SU-DHL-6 (cell line): Measurements from ENCODE around the gene CRYBA1.

Experiments
- H2AFZ ChIP-seq: fragments of 200-600 bp; sonication (generic); 2 replicates; pipeline ENCODE4 v1.6.1; 2014; ENCODE audit warnings: low read depth, mild to moderate bottlenecking, moderate library complexity, mixed read lengths, antibody characterized with exemption, low read length; ENCODE audit not compliant: severe bottlenecking
- H3F3A ChIP-seq: fragments of 200-600 bp; shearing (Covaris generic); 2 replicates; pipeline ENCODE4 v1.6.0; 2016; ENCODE audit warnings: antibody characterized with exemption, mild to moderate bottlenecking; ENCODE audit not compliant: insufficient read depth
- H3K27ac ChIP-seq: fragments of 200-600 bp; sonication (generic); 2 replicates; pipeline ENCODE4 v1.5.1; 2016; ENCODE audit warnings: low read depth, mild to moderate bottlenecking, low read length, moderate library complexity, mixed read lengths
- H3K27me3 ChIP-seq: fragments of 200-600 bp; sonication (generic), shearing (Covaris generic); 2 replicates; pipeline ENCODE4 v1.6.0; 2014; ENCODE audit warnings: mild to moderate bottlenecking, low read length
- H3K36me3 ChIP-seq: fragments of 200-600 bp; sonication (generic); 2 replicates; pipeline ENCODE4 v1.6.1; 2014; ENCODE audit warnings: mild to moderate bottlenecking, low read length, mixed read lengths
- H3K4me2 ChIP-seq: fragments of 300-600, 200-600 bp; shearing (Covaris generic), sonication (generic); 2 replicates; pipeline ENCODE4 v1.6.0; 2014; ENCODE audit warnings: low read length, low read depth, mild to moderate bottlenecking; ENCODE audit not compliant: poor library complexity, severe bottlenecking
- H3K4me3 ChIP-seq: fragments of 200-600 bp; sonication (generic); 2 replicates; pipeline ENCODE4 v1.5.1; 2014; ENCODE audit warnings: antibody characterized with exemption, low read length, mild to moderate bottlenecking, mixed read lengths; ENCODE audit not compliant: insufficient read depth, poor library complexity, severe bottlenecking
- H3K79me2 ChIP-seq: fragments of 200-600 bp; sonication (generic); 2 replicates; pipeline ENCODE4 v1.6.1; 2014; ENCODE audit warnings: mild to moderate bottlenecking, low read length, moderate library complexity; ENCODE audit not compliant: insufficient read depth
- H3K9ac ChIP-seq: fragments of 200-600 bp; sonication (generic); 2 replicates; pipeline ENCODE4 v1.7.0; 2014; ENCODE audit warnings: mild to moderate bottlenecking, low read length
- H3K9me2 ChIP-seq: fragments of 200-600 bp; sonication (generic); replicated peaks from 2 replicates; pipeline ENCODE4 v1.6.1; 2014; ENCODE audit warnings: low read length; ENCODE audit not compliant: insufficient read depth
- H3K9me3 ChIP-seq: fragments of 200-600 bp; sonication (generic); 2 replicates; pipeline ENCODE4 v1.6.1; 2014; ENCODE audit warnings: low read length, mixed read lengths; ENCODE audit not compliant: insufficient read depth
- H4K20me1 ChIP-seq: fragments of 200-600 bp; sonication (generic); 2 replicates; pipeline ENCODE4 v1.6.1; 2014; ENCODE audit warnings: low read depth, mild to moderate bottlenecking, antibody characterized with exemption, low read length, moderate library complexity, mixed read lengths
- EZH2phosphoT487 ChIP-seq: fragments of 200-600 bp; sonication (generic), shearing (Covaris generic); conservative IDR thresholded peaks from 2 replicates; pipeline ENCODE4 v1.6.1; 2018; ENCODE audit warnings: mild to moderate bottlenecking, antibody characterized with exemption, low read length, moderate library complexity, mixed read lengths
- TF ChIP-seq, protein P1 (sequence below): fragments of 200-600 bp; sonication (generic); IDR thresholded peaks from one replicate; pipeline ENCODE4 v1.5.1; 2017; ENCODE audit warnings: antibody characterized with exemption, mild to moderate bottlenecking, low read length, moderate library complexity; ENCODE audit not compliant: insufficient read depth, poor library complexity, severe bottlenecking

The CRYBA1 gene

GRCh38 chr17:29235904-29236303 lies 10.8 kb upstream of the CRYBA1 start:
- Histone ChIP-seq H3F3A (no peaks in the 10 kb centered on the region), H3K79me2 (no peaks in the 10 kb centered on the region), H3K9ac (no peak overlapping the region), H4K20me1 (no peaks in the 10 kb centered on the region), H3K27ac (no peak overlapping the region), H2AFZ (no peak overlapping the region), H3K36me3 (no peaks in the 10 kb centered on the region), H3K4me3 (no peak overlapping the region), H3K9me3 (no peaks in the 10 kb centered on the region), H3K27me3 (no peaks in the 10 kb centered on the region), H3K9me2 (no peaks in the 10 kb centered on the region), H3K4me2 (no peak overlapping the region)
- TF ChIP-seq, protein P1, sequence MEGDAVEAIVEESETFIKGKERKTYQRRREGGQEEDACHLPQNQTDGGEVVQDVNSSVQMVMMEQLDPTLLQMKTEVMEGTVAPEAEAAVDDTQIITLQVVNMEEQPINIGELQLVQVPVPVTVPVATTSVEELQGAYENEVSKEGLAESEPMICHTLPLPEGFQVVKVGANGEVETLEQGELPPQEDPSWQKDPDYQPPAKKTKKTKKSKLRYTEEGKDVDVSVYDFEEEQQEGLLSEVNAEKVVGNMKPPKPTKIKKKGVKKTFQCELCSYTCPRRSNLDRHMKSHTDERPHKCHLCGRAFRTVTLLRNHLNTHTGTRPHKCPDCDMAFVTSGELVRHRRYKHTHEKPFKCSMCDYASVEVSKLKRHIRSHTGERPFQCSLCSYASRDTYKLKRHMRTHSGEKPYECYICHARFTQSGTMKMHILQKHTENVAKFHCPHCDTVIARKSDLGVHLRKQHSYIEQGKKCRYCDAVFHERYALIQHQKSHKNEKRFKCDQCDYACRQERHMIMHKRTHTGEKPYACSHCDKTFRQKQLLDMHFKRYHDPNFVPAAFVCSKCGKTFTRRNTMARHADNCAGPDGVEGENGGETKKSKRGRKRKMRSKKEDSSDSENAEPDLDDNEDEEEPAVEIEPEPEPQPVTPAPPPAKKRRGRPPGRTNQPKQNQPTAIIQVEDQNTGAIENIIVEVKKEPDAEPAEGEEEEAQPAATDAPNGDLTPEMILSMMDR: no peak
- TF ChIP-seq EZH2phosphoT487: no peak

GRCh38 chr17:29237476-29238132 lies 9.1 kb upstream of the CRYBA1 start:
- no peak for TF ChIP-seq EZH2phosphoT487
- TF ChIP-seq, protein P1: no peak
- no peaks in the 10 kb centered on the region for H3K9me3 ChIP-seq
- no peaks in the 10 kb centered on the region for H3K27me3 ChIP-seq
- no peak overlapping the region for H3K9ac ChIP-seq
- H4K20me1 ChIP-seq: no peaks in the 10 kb centered on the region
- no peaks in the 10 kb centered on the region for H3K79me2 ChIP-seq
- H3K4me3 ChIP-seq: no peak overlapping the region
- no peaks in the 10 kb centered on the region for H3K9me2 ChIP-seq
- H3K27ac ChIP-seq: no peak overlapping the region
- H3K4me2 ChIP-seq: no peak overlapping the region
- no peaks in the 10 kb centered on the region for H3K36me3 ChIP-seq
- no peaks in the 10 kb centered on the region for H3F3A ChIP-seq
- H2AFZ ChIP-seq: no peak overlapping the region

- H4K20me1 ChIP-seq: no peaks in the 10 kb centered on the region
- no peak overlapping the region for H3K27ac ChIP-seq
- H3K4me2 ChIP-seq: no peak overlapping the region
- H3K9me2 ChIP-seq: no peaks in the 10 kb centered on the region
- no peaks in the 10 kb centered on the region for H3K79me2 ChIP-seq
- H3F3A ChIP-seq: no peaks in the 10 kb centered on the region
- H2AFZ ChIP-seq: no peak overlapping the region
- H3K27me3 ChIP-seq: no peaks in the 10 kb centered on the region
- no peak overlapping the region for H3K9ac ChIP-seq
- no peak for TF ChIP-seq EZH2phosphoT487
- TF ChIP-seq, protein P1: no peak
- H3K36me3 ChIP-seq: no peaks in the 10 kb centered on the region
- H3K4me3 ChIP-seq: no peak overlapping the region
- no peaks in the 10 kb centered on the region for H3K9me3 ChIP-seq
These were observed 8.4 kb upstream of the CRYBA1 start for GRCh38 chr17:29238133-29238850.
